Right ventricle myocardium superior (tissue), 1 donor: Measurements from ENCODE around the gene EPS8. TPM values are rescaled to one million over a fixed set of nuclear protein-coding genes. Genes with fewer than 3 reads are reported as not detected.

ENCODE experiments used
- total RNA-seq: library from RNA; stranded (reverse); fragmentation: NEBNext Ultra II Directional; extraction: Animal tissue kit (Norgen Biotek cat#: 25700); gene quantifications from one replicate; pipeline ENCODE4 v1.2.1, GENCODE V29; 2021
- donor health status: DM: no; HTN: yes; CAD: no; lungs with severe emphysema.

EPS8 gene
- total RNA-seq, 1 donor from 2014 or later: 17.5 TPM

Other genes starting within 250 kb of the EPS8 start
- gene STRAP, start 93.0 kb upstream of the EPS8 start, total RNA-seq: 123 TPM
- gene DERA, start 121.9 kb upstream of the EPS8 start, total RNA-seq: 15.9 TPM